AG09319 (cell line): ENCODE results near the gene GAS6.
"Not testable (repeated sequence)": the region's sequence is repeated elsewhere in the genome, so short reads cannot be mapped to it uniquely, and the experiment has no call there.

ENCODE experiments used
- DNase-seq: peaks from one replicate; pipeline ENCODE4 v3.0.0-alpha.2; 2010; ENCODE audit warnings: low read depth; ENCODE audit errors: extremely low read depth
- TF ChIP-seq, protein P1 (sequence below): IDR thresholded peaks from 2 replicates; pipeline ENCODE4 v1.5.1; 2011; ENCODE audit warnings: low read depth, mild to moderate bottlenecking, inconsistent platforms, low read length, moderate library complexity

The GAS6 gene

DNA sequence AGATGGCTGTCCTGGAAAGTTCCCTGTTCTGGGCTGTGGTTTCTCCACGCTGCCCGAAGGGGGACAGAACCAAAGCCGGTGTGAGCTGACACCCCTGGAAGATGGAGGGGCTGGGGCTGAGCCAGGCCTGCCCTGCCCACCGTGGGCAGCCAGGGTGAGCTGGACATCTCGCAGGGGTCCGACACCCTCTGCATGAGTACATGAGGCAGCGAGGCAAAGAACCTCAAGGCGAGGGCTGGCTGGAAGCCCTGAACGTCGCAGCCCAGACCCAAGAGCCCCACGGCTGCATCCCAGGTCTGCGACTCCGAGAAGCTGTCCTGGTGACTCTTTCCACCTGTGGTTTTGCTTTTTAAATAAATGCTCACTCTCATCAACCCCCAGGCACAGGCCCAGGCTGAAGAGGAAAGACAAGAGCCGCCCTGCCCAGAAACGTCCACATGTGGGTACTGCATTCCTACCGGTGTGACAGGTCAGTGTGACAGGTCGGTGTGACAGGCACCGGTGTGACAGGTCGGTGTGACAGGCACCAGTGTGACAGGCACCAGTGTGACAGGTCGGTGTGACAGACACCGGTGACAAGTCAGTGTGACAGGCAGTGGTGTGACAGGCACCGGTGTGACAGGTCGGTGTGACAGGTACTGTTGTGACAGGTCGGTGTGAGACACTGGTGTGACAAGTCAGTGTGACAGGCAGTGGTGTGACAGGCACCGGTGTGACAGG, 30.6 kb downstream of the GAS6 start:
- DNase-seq = no peak
- TF ChIP-seq, protein P1, sequence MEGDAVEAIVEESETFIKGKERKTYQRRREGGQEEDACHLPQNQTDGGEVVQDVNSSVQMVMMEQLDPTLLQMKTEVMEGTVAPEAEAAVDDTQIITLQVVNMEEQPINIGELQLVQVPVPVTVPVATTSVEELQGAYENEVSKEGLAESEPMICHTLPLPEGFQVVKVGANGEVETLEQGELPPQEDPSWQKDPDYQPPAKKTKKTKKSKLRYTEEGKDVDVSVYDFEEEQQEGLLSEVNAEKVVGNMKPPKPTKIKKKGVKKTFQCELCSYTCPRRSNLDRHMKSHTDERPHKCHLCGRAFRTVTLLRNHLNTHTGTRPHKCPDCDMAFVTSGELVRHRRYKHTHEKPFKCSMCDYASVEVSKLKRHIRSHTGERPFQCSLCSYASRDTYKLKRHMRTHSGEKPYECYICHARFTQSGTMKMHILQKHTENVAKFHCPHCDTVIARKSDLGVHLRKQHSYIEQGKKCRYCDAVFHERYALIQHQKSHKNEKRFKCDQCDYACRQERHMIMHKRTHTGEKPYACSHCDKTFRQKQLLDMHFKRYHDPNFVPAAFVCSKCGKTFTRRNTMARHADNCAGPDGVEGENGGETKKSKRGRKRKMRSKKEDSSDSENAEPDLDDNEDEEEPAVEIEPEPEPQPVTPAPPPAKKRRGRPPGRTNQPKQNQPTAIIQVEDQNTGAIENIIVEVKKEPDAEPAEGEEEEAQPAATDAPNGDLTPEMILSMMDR = no peak

DNA sequence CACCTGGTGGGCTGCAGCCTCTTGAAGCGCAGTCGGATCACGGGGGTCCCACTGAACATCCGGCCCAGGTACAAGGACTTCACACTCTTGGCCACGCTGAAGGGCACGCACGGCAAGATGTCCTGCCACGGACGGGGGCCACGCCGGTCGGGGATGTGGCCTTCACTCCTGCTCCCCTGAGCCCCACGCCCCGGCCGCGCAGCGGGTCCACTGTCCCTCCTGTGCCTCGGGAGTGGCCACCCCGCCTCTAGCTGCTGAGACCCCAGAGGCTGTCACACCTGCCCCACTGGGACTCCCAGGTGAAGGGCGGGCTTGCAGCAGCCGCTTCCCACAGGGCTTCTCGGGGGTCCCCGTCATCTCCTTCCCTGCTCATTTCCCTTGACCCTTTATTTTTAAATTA, 31.2 kb downstream of the GAS6 start:
- DNase-seq = no peak
- TF ChIP-seq, protein P1 = no peak

DNA sequence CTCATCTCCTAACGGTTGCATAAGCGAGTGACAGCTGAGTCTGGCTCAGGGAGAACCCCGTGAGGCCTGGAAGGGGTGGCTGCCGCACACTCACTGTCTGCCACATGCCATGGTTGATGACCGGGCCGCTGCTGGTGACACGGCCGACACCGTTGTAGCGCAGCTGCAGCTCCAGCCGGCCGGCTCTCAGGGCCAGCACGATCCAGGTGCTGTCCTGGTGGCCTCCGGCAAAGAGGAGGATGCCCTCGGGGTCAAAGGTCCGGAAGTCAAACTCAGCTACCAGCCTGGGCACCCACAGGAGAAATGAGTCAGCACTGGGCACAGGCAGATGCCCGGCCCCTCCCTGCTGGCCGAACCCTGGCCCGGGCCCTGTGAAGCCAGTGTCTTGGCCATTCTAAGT, 31.7 kb downstream of the GAS6 start:
- TF ChIP-seq, protein P1 = no peak
- no peak for DNase-seq

DNA sequence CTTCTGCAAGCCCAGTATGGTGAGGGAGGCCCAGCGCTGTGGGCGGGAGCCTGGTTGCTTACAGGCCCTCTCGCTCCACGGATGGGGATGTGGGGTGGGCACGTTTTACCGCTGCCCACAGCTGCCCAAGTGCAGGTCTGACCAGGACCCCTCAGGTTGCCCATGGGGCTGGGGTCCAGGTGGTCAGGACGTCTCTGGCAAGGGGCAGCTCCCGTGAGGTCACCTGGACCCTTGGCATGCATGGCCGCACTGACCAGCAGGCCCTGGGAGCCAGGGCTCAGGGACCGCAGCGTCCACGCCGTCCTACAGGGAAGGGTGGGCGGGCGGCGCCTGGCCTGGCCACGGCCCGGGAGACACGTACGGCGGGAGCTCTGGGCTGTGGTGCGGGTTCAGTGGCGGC, 32.8 kb downstream of the GAS6 start:
- no peak for DNase-seq
- TF ChIP-seq, protein P1 = no peak

DNA sequence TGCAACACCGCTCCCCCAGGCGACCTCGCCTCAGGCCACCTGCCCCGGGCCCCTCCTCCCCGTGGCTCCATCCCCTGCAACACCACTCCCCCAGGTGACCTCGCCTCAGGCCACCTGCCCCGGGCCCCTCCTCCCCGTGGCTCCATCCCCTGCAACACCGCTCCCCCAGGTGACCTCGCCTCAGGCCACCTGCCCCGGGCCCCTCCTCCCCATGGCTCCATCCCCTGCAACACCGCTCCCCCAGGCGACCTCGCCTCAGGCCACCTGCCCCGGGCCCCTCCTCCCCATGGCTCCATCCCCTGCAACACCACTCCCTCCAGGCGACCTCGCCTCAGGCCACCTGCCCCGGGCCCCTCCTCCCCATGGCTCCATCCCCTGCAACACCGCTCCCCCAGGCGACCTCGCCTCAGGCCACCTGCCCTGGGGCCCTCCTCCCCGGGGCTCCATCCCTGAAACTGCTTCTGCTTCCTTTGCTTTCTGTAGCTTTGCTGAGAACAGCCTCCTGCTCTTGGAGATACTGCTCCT, 33.4 kb downstream of the GAS6 start:
- not testable (repeated sequence) for DNase-seq

DNA sequence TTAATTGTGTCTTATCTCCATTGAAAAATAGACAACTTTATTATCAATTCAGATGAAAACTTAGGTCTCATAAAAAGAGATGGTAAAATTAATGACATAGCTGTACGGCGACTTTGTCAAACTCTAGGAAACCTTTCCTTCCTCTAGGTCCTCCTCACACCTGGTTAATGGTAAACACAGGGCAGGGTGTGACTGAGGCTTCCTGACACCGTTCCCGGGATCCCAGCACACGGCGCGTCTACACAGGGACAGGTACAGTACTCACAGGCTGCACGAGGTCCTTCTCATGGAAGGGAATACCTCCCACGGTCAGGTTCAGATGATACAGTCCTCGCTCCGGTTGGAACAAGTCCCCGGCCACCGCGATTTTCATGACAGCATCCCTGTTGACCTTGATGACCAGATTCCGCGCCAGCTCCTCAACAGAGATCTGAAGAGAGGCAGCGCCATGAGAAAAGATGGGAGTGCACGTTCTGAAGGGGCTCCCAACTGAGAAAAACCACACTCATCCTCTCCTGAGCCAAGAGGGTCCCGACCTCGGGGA, 35.5 kb downstream of the GAS6 start:
- TF ChIP-seq, protein P1 = no peak
- DNase-seq = no peak

DNA sequence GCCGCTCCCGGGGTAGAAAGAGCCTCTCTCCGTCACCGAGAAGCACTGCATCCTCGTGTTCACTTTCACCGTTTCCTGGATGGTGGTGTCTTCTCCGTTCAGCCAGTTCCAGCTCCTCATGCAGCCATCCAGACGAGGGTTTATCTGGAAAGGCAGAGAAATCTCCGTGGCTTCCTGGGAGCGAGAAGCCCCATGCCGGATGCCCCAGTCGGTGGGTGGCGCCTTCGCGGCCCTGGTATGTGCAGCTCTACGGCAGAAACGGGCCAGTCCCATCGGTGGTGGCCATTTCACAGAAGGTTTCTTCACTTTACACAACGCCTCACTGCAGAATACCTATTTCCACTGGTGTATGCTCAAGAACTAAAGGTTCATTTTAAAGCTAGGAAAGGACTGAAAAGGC, 36.9 kb downstream of the GAS6 start:
- no peak for DNase-seq
- TF ChIP-seq, protein P1 = no peak

DNA sequence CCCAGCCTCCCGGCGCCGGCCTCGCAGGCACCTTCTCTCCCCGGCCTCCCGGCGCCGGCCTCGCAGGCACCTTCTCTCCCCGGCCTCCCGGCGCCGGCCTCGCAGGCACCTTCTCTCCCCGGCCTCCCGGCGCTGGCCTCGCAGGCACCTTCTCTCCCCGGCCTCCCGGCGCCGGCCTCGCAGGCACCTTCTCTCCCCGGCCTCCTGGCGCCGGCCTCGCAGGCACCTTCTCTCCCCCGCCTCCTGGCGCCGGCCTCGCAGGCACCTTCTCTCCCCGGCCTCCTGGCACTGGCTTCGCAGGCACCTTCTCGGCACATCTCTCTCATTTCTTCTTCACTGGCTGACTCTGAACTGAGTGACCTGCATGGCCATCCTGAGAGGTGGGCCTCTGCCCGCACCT, 37.4 kb downstream of the GAS6 start:
- not testable (repeated sequence) for DNase-seq
